Retina (tissue), 1 donor: Measurements from ENCODE around the gene ANKRD42.
"Not testable (repeated sequence)": the region's sequence is repeated elsewhere in the genome, so short reads cannot be mapped to it uniquely, and the experiment has no call there.

Experiments
- DNase-seq: peaks from one replicate; pipeline ENCODE4 v3.0.0-alpha.2; 2016

ANKRD42 gene

GRCh38 chr11:83174008-83174407, 19.5 kb upstream of the ANKRD42 start:
- no peak for DNase-seq

- DNase-seq, result no peak
Observed at GRCh38 chr11:83175815-83176214, 17.7 kb upstream of the ANKRD42 start.

- DNase-seq, result no peak
Observed at GRCh38 chr11:83181815-83182214, 11.7 kb upstream of the ANKRD42 start.

GRCh38 chr11:83185767-83186166, 7.7 kb upstream of the ANKRD42 start:
- no peak for DNase-seq

GRCh38 chr11:83187465-83187864, 6.0 kb upstream of the ANKRD42 start:
- no peak for DNase-seq

GRCh38 chr11:83191491-83191890, 2.0 kb upstream of the ANKRD42 start:
- DNase-seq, result no peak

GRCh38 chr11:83191986-83192385, 1.5 kb upstream of the ANKRD42 start:
- no peak for DNase-seq

GRCh38 chr11:83192606-83193245, 786 bp upstream of the ANKRD42 start:
- DNase-seq, result no peak

- no peak for DNase-seq
Observed at GRCh38 chr11:83194281-83195142, 1.0 kb downstream of the ANKRD42 start.

GRCh38 chr11:83195143-83195466, 1.6 kb downstream of the ANKRD42 start:
- DNase-seq, result no peak

GRCh38 chr11:83195649-83196048, 2.1 kb downstream of the ANKRD42 start:
- no peak for DNase-seq

- no peak for DNase-seq
Observed at GRCh38 chr11:83200035-83200434, 6.5 kb downstream of the ANKRD42 start.

- DNase-seq, result no peak
Observed at GRCh38 chr11:83205608-83206185, 12.2 kb downstream of the ANKRD42 start.

GRCh38 chr11:83206221-83206620, 12.7 kb downstream of the ANKRD42 start:
- no peak for DNase-seq

GRCh38 chr11:83206771-83207382, 13.4 kb downstream of the ANKRD42 start:
- not testable (repeated sequence) for DNase-seq

GRCh38 chr11:83219095-83219494, 25.6 kb downstream of the ANKRD42 start:
- no peak for DNase-seq

GRCh38 chr11:83220260-83220659, 26.7 kb downstream of the ANKRD42 start:
- no peak for DNase-seq

GRCh38 chr11:83221694-83222093, 28.2 kb downstream of the ANKRD42 start:
- no peak for DNase-seq

GRCh38 chr11:83222499-83222898, 29.0 kb downstream of the ANKRD42 start:
- no peak for DNase-seq

GRCh38 chr11:83223457-83223856, 29.9 kb downstream of the ANKRD42 start:
- DNase-seq, result no peak

- no peak for DNase-seq
Observed at GRCh38 chr11:83235825-83236224, 42.3 kb downstream of the ANKRD42 start.

- DNase-seq, result no peak
Observed at GRCh38 chr11:83238111-83238510, 44.6 kb downstream of the ANKRD42 start.

- DNase-seq, result peak; percentile 47
Observed at GRCh38 chr11:83241291-83241946, 47.9 kb downstream of the ANKRD42 start.
